Parathyroid adenoma (tissue), 2 donors: ENCODE data around the gene KLK11.

Experiments used
- H2AFZ ChIP-seq: fragments of 300-600 bp; sonication (generic); one replicate; pipeline ENCODE4 v1.7.0; 2017; ENCODE audit warnings: antibody characterized with exemption, mild to moderate bottlenecking
- H3K27ac ChIP-seq: fragments of 300-600 bp; sonication (generic); one replicate; pipeline ENCODE4 v1.7.0; 2017
- H3K27me3 ChIP-seq: fragments of 300-600 bp; sonication (generic); one replicate; pipeline ENCODE4 v1.7.0; 2017; ENCODE audit warnings: low read length; ENCODE audit not compliant: control insufficient read depth, insufficient read depth
- H3K36me3 ChIP-seq: fragments of 300-600 bp; sonication (generic); one replicate; pipeline ENCODE4 v1.7.0; 2017; ENCODE audit warnings: low read length; ENCODE audit not compliant: control insufficient read depth, insufficient read depth
- H3K4me1 ChIP-seq: fragments of 300-600 bp; sonication (generic); one replicate; pipeline ENCODE4 v1.7.0; 2017; ENCODE audit warnings: control low read depth
- H3K4me2 ChIP-seq: fragments of 300-600 bp; sonication (generic); one replicate; pipeline ENCODE4 v1.7.0; 2017; ENCODE audit warnings: low read length
- H3K4me3 ChIP-seq: fragments of 300-600 bp; sonication (generic); one replicate; pipeline ENCODE4 v1.7.0; 2017; ENCODE audit warnings: low read depth, low read length
- H3K79me2 ChIP-seq: fragments of 300-600 bp; sonication (generic); one replicate; pipeline ENCODE4 v1.7.0; 2017; ENCODE audit warnings: control low read depth
- H3K9ac ChIP-seq: fragments of 300-600 bp; sonication (generic); one replicate; pipeline ENCODE4 v1.7.0; 2017; ENCODE audit warnings: mild to moderate bottlenecking
- H3K9me3 ChIP-seq: fragments of 300-600 bp; sonication (generic); one replicate; pipeline ENCODE4 v1.7.0; 2017; ENCODE audit warnings: low read length; ENCODE audit not compliant: control insufficient read depth
- CTCF ChIP-seq: fragments of 300-600 bp; sonication (generic); IDR thresholded peaks from one replicate; pipeline ENCODE4 v1.7.0; 2017; ENCODE audit warnings: antibody characterized with exemption, mild to moderate bottlenecking
- donor health status: primary hyperparathyroidism.

Gene KLK11

DNA sequence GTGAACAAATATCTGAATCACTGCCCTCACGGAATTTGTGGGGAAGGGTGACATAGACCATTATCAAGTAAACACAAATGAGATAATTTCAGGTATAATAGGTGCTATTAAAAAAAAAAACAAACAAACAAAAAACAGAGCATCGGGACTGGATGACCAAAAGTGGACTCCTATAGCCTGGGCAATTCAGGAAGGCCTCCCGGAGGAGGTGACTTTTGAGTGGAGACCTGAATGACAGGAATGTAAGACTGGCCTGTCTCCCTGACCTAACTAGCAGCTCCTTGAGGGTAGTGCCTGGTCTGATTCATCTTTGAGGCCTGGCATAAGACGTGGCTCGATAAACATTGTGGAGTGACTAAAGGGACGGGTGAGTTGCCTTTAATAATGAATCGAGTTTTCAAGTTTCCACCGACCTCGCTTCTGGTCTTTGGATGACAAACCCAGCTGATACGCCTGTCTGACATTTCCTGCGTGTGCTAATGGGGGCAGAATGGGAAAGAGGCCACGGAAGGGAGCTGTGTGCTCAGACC lies 13.7 kb downstream of the KLK11 start:
- Histone ChIP-seq H3K36me3 (no peaks in the 10 kb centered on the region), H3K4me1 (peaks cover 5% of the 10 kb centered on the region), H3K27me3 (no peaks in the 10 kb centered on the region), H3K4me2 (no peak overlapping the region), H2AFZ (no peak overlapping the region), H3K9me3 (no peaks in the 10 kb centered on the region), H3K9ac (no peak overlapping the region), H3K27ac (no peak overlapping the region), H3K4me3 (no peak overlapping the region), H3K79me2 (no peaks in the 10 kb centered on the region)
- TF ChIP-seq CTCF = no peak

GRCh38 chr19:51010066-51010795 lies 16.2 kb downstream of the KLK11 start:
- Histone ChIP-seq H3K9me3 (no peaks in the 10 kb centered on the region), H3K4me1 (no peaks in the 10 kb centered on the region), H3K4me2 (no peak overlapping the region), H2AFZ (no peak overlapping the region), H3K36me3 (no peaks in the 10 kb centered on the region), H3K9ac (no peak overlapping the region), H3K27me3 (no peaks in the 10 kb centered on the region), H3K79me2 (no peaks in the 10 kb centered on the region), H3K4me3 (no peak overlapping the region), H3K27ac (no peak overlapping the region)
- no peak for TF ChIP-seq CTCF

DNA sequence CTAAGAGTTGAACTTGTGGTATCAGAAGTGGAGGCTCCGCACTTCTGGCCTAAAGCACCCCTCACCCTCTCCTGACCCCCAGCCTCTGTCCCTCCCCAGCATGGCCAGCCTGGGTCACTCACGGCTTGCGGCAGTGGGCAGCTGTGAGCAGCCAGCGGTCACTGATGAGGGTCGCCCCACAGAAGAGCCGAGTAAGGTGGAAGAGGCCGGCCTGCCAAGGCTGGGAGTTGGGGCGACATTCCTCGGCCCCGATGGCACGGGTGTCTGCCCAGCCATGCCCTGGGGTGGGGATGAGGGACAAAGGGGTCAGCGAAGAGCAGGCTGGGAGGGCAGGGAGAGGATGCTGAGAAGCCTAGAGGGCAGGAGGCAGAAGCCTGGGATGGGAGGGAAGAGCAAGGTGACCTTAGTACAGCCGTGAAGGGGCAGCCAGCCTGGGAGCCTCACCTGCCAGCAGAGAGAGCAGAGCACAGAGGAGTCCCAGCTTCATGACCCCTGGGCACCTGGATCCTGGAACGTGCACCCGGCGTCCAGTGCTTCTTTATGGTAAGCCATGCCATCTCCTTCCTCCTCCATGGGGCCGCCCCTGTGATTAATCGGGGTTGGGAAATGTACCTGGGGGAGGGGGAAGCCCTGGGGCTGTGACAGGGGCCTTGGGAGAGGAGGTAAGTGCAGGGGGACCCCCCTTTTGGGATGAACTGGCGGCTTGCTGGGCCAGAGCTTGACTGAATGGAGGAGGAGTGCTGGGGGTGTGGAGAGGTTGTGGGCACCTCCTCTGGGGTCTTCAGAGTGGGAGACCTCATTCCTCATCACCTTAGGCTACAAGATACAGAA lies 17.1 kb downstream of the KLK11 start:
- H3K9ac ChIP-seq = no peak overlapping the region
- H3K27ac ChIP-seq = no peak overlapping the region
- H3K27me3 ChIP-seq = no peaks in the 10 kb centered on the region
- no peaks in the 10 kb centered on the region for H3K36me3 ChIP-seq
- H2AFZ ChIP-seq = no peak overlapping the region
- no peaks in the 10 kb centered on the region for H3K79me2 ChIP-seq
- no peak for TF ChIP-seq CTCF
- no peak overlapping the region for H3K4me3 ChIP-seq
- no peaks in the 10 kb centered on the region for H3K4me1 ChIP-seq
- H3K4me2 ChIP-seq = no peak overlapping the region
- no peaks in the 10 kb centered on the region for H3K9me3 ChIP-seq

GRCh38 chr19:51007488-51007887 lies 18.9 kb downstream of the KLK11 start:
- H3K27me3 ChIP-seq = no peaks in the 10 kb centered on the region
- no peak overlapping the region for H3K4me2 ChIP-seq
- H2AFZ ChIP-seq = no peak overlapping the region
- H3K4me3 ChIP-seq = no peak overlapping the region
- no peaks in the 10 kb centered on the region for H3K79me2 ChIP-seq
- no peak overlapping the region for H3K27ac ChIP-seq
- no peak overlapping the region for H3K9ac ChIP-seq
- no peak for TF ChIP-seq CTCF
- H3K4me1 ChIP-seq = no peaks in the 10 kb centered on the region
- no peaks in the 10 kb centered on the region for H3K36me3 ChIP-seq
- H3K9me3 ChIP-seq = no peaks in the 10 kb centered on the region
